Measurements from ENCODE around the gene PDHB.
"Not testable (repeated sequence)": the region's sequence is repeated elsewhere in the genome, so short reads cannot be mapped to it uniquely, and the experiment has no call there.

The PDHB gene

GRCh38 chr3:58433400-58434167 is at the start of gene PDHB:
PDHB (minus strand) TSS chr3:58433832; CDS start chr3:58433809, 23 bp downstream.
- peak; percentile 67 for DNase-seq (ENCODE audit: low read depth)

GRCh38 chr3:58482917-58483636 is 49.4 kb upstream of the PDHB start:
- DNase-seq (ENCODE audit: low read depth) = no peak

GRCh38 chr3:58480309-58480708 is 46.7 kb upstream of the PDHB start:
- no peak for DNase-seq (ENCODE audit: low read depth)

- no peak for DNase-seq (ENCODE audit: low read depth)
These were observed 45.1 kb upstream of the PDHB start for GRCh38 chr3:58478781-58479180.

- DNase-seq (ENCODE audit: low read depth) = no peak
These were observed 41.4 kb upstream of the PDHB start for GRCh38 chr3:58474967-58475578.

GRCh38 chr3:58474348-58474911 is 40.8 kb upstream of the PDHB start:
- DNase-seq (ENCODE audit: low read depth) = no peak

- no peak for DNase-seq (ENCODE audit: low read depth)
These were observed 39.6 kb upstream of the PDHB start for GRCh38 chr3:58473275-58473674.

GRCh38 chr3:58471025-58471887 is 37.6 kb upstream of the PDHB start:
- peak; percentile 63 for DNase-seq (ENCODE audit: low read depth)

- DNase-seq (ENCODE audit: low read depth) = no peak
These were observed 36.9 kb upstream of the PDHB start for GRCh38 chr3:58470363-58471024.

- DNase-seq (ENCODE audit: low read depth) = no peak
These were observed 35.5 kb upstream of the PDHB start for GRCh38 chr3:58469096-58469495.

GRCh38 chr3:58466899-58467563 is 33.4 kb upstream of the PDHB start:
- no peak for DNase-seq (ENCODE audit: low read depth)

GRCh38 chr3:58464866-58465265 is 31.2 kb upstream of the PDHB start:
- DNase-seq (ENCODE audit: low read depth) = no peak

- no peak for DNase-seq (ENCODE audit: low read depth)
These were observed 30.3 kb upstream of the PDHB start for GRCh38 chr3:58463942-58464271.

GRCh38 chr3:58463181-58463941 is 29.7 kb upstream of the PDHB start:
- peak; percentile 72 for DNase-seq (ENCODE audit: low read depth)

GRCh38 chr3:58462829-58463180 is 29.2 kb upstream of the PDHB start:
- no peak for DNase-seq (ENCODE audit: low read depth)

GRCh38 chr3:58459160-58459559 is 25.5 kb upstream of the PDHB start:
- no peak for DNase-seq (ENCODE audit: low read depth)

GRCh38 chr3:58452176-58452575 is 18.5 kb upstream of the PDHB start:
- no peak for DNase-seq (ENCODE audit: low read depth)

- no peak for DNase-seq (ENCODE audit: low read depth)
These were observed 8.2 kb upstream of the PDHB start for GRCh38 chr3:58441514-58442450.

GRCh38 chr3:58440996-58441355 is 7.3 kb upstream of the PDHB start:
- not testable (repeated sequence) for DNase-seq (ENCODE audit: low read depth)
